ENCODE measurements around the gene UNG.

GRCh38 chr12:109110988-109111495 lies 13.6 kb downstream of the UNG start:
- TF ChIP-seq, protein P1, sequence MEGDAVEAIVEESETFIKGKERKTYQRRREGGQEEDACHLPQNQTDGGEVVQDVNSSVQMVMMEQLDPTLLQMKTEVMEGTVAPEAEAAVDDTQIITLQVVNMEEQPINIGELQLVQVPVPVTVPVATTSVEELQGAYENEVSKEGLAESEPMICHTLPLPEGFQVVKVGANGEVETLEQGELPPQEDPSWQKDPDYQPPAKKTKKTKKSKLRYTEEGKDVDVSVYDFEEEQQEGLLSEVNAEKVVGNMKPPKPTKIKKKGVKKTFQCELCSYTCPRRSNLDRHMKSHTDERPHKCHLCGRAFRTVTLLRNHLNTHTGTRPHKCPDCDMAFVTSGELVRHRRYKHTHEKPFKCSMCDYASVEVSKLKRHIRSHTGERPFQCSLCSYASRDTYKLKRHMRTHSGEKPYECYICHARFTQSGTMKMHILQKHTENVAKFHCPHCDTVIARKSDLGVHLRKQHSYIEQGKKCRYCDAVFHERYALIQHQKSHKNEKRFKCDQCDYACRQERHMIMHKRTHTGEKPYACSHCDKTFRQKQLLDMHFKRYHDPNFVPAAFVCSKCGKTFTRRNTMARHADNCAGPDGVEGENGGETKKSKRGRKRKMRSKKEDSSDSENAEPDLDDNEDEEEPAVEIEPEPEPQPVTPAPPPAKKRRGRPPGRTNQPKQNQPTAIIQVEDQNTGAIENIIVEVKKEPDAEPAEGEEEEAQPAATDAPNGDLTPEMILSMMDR (IDR thresholded peaks at IDR 0.05): no peak
- peak; percentile 83 for TF ChIP-seq POLR2A (IDR thresholded peaks at IDR 0.05)
